Endothelial cell of hepatic sinusoid (primary cell): ENCODE data around the gene HTRA1.

Experiments used
- in situ Hi-C: cut with HindIII; loops from 2 replicates; pipeline ENCODE4 v1.10.0; 2017; ENCODE audit warnings: low sequenced_read_pairs

HTRA1 gene

GRCh38 chr10:122461367-122461728, at the start of gene HTRA1:
Gene HTRA1 (plus strand): TSS chr10:122461553. CDS start chr10:122461653, 100 bp downstream.
- in situ Hi-C loops = no loop called here

GRCh38 chr10:122413327-122413726, 48.0 kb upstream of the HTRA1 start:
- in situ Hi-C loops = no loop called here

GRCh38 chr10:122417667-122418066, 43.7 kb upstream of the HTRA1 start:
- in situ Hi-C loops = no loop called here

DNA sequence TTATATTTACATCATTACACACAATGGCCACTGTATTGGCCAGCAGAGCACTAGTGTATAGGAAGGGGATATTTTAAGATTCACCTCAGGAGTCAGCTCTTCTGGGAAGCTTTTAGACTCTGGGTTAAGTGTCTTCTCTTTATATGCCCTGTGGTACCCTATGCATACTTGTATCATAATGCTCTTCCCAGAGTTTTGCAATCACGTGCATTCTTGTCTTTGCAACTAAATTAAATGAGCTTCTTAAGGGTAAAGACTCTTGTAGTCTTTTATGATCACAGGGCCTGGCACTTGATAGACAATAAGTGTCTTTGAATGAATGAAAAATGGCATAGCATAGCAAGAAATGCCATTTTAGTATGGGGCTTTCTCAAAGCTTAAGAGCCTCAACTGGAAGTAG, 42.3 kb upstream of the HTRA1 start:
- in situ Hi-C loops = no loop called here

- in situ Hi-C loops = no loop called here
These were observed 41.3 kb upstream of the HTRA1 start for GRCh38 chr10:122419876-122420623.

- in situ Hi-C loops = no loop called here
These were observed 40.7 kb upstream of the HTRA1 start for GRCh38 chr10:122420624-122421007.

- in situ Hi-C loops = no loop called here
These were observed 40.2 kb upstream of the HTRA1 start for GRCh38 chr10:122421054-122421625.

GRCh38 chr10:122421742-122422141, 39.6 kb upstream of the HTRA1 start:
- in situ Hi-C loops = no loop called here

DNA sequence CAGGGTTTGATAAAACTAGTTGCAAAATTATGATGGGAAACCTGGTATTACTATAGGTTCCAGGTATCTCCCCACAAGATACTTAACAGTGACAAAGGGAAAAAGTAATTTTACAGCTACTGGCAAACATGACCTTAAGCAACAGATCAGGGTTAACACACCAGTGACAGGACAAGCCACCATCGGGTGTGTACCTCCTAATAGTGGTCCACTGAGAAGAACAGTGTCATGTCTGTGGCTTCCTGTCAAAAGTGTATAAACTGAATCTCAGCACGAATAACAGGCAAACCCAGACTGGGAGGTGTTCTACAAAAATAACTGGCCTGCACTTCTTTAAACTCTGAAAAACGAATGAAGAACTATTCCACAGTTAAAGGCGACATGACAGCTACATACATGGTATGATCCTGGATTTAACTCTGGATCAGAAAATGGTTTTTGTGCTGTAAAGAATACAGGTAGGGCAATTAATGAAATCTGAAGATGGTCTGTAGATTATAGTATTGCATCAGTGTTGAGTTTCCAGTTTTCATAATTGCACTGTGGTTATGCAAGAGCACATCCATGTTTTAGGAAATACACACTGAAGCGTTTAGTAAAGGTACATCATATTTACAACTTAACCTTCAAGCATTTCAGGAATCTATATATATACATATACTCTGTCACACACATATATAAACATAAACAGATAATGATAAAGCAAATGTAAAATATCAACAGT, 38.9 kb upstream of the HTRA1 start:
- in situ Hi-C loops = no loop called here

DNA sequence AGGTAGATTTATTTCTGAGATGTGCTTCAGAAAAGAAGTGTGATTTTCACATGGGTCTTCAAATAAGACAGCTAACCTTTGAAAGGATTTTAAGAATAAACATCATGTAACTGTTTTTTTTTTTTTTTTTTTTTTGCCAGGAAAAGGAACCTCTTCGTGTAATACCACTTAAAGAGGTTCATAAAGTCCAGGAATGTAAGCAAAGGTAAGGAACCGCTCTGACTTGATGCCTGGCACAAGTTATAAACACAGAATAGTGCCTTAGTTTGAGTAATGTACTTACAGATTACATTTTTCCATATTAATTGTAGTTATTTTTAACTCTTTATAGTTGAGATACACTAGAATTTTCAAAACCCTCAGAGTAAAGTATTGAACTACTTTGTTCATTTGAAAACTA, 37.3 kb upstream of the HTRA1 start:
- in situ Hi-C loops = no loop called here

DNA sequence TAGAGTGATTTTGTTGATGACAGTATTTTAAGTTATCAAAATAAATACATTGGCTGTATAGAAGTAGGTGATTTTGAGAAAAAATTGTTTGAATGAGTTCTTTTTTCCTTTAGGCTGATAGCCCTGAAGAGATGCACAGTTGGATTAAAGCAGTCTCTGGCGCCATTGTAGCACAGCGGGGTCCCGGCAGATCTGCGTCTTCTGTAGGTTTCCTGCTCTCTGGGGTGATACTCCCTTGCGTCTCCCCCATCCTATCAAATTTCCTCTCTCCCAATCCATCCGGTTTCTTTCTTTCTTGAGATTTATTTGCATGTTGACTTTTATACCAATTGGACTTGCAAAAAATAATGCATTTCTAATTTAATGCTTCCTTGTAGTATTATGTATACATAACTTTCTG, 34.5 kb upstream of the HTRA1 start:
- in situ Hi-C loops = no loop called here

GRCh38 chr10:122427280-122427679, 34.1 kb upstream of the HTRA1 start:
- in situ Hi-C loops = no loop called here

GRCh38 chr10:122435212-122435827, 26.0 kb upstream of the HTRA1 start:
- in situ Hi-C loops = no loop called here

DNA sequence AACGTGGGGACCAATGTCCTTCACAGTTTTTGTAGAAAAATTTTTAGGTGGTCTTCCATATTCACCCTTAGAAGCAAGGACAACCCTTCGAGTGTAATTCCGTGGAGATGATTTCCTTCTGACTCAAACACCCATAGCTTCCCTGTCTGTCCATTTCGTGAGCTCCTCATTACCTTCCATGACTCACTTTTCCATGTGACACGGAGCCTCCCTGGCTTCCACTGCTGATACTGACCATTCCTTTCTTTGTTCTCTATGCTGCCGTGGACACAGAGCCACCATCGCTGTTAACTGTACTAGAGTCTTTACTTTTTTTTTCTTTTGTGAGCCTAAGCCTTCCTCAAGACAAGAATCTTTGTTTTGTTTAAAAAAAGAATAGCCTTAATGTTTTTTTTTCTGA, 19.4 kb upstream of the HTRA1 start:
- in situ Hi-C loops = no loop called here

- in situ Hi-C loops = no loop called here
These were observed 15.9 kb upstream of the HTRA1 start for GRCh38 chr10:122445469-122445868.

DNA sequence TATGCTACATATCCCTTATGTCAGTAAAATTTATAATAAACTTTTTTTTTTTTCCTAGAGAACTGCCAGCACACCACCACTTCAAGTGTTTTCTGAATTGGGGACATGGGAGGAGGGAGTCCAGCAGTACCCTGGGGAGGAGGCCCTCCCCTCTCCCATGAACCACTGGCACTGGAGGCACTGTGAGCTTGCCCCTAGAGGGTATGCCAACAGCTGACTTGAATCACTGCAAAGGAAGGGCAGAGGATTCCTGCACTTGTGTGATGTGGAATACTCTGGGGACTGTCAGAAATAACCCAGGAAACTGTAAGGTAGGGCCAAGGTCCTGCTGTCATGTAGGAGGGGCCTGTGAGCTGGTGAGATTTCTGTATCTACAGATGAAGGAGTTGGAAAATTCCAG, 15.4 kb upstream of the HTRA1 start:
- in situ Hi-C loops = no loop called here

- in situ Hi-C loops = no loop called here
These were observed 14.5 kb upstream of the HTRA1 start for GRCh38 chr10:122446668-122447423.

- in situ Hi-C loops = no loop called here
These were observed 12.8 kb upstream of the HTRA1 start for GRCh38 chr10:122448600-122448999.

DNA sequence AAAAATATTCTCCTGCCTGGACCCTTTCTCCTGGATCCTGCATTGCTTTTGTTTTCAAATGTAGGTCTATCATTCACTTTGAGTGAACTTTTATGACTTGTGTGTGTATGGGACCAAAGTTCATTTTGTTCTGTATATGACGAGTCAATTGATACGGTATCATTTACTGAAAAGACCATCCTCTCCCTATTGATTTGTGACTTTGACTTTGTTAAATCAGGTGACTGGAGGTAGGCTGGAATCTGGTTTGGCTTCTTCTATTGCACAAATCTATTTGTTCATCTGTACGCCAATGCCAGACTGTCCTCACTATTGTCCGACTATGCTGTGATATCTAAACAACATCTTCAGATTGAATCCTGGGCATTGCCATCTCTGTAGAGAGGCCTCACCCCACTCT, 12.2 kb upstream of the HTRA1 start:
- in situ Hi-C loops = no loop called here

DNA sequence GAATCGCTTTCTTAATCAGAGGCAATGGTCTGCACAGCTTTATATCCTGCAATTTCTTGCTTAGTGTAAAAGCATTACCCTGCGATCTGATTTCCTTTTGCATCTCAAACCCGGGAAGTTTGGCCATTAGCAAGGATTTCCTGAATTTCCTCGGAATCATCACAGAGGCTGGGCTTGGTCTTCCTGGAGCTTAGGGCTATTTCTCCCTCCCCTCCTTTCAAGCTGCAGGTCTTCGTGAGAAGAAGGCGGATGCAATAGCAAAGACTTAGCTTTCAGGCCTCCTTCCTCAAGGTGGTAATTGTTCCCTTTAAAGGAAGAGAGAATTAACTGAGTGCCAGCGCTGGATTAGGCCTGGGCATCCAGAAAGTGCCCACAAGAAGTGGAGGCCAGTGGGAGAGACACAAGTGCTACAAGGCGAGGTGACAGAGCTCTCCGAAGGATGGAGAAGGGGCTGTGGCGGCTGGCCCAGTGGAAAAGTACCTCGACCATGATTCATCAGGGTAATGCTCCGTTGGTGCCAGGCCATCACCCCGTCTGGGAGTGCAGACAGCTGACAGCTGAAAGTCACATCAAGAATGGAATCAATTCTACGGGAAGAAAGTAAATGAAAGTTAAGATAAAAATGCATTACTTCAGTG, 10.9 kb upstream of the HTRA1 start:
- in situ Hi-C loops = no loop called here

DNA sequence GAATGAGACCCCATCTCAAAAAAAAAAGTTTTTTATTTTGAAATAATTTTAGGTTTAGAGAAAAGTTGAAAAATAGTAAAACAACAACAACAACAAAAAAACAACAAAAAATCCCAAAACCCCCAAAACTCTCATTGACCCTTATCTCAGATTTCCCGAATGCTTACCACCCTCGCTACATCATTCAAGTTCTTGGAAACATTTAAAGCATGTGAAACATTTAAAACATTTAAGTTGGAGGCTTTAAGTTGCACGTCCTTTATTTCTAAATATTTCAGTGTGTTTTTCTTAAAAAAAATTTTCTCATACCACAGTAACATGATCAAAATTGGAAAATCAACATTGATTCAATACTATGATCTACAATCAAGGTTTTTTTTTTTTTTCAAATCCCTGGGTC, 7.3 kb upstream of the HTRA1 start:
- in situ Hi-C loops = no loop called here
